Heart left ventricle (tissue), 13 donors: ENCODE data around the gene TGIF1.

Source experiments
- CTCF ChIP-seq, 12 donors: fragments of 200-600 bp; sonication (generic) in 4 of 12; IDR thresholded peaks; one replicate each; pipeline versions ENCODE4 v1.5.0 to v1.8.0; 2018 to 2022; ENCODE audit warnings: antibody characterized with exemption in 12 of 12, mild to moderate bottlenecking in 5 of 12
- POLR2A ChIP-seq, 2 donors: fragments of 450-650 bp; IDR thresholded peaks; one replicate each; pipeline ENCODE4 v1.6.1; 2017; ENCODE audit warnings: antibody characterized with exemption in 2 of 2, mild to moderate bottlenecking in 2 of 2, moderate library complexity in 2 of 2
- donor health status: ischemic (EF 13 %, LVEDD 7.1; RV severe dilation, severe dysfunction).
- donor health status: DM: no; HTN: yes; CAD: no.
- donor health status: DM: no; HTN: no; CAD: no.
- donor health status: ischemic (EF 25% LVEDD 6.9; RV normal size, moderate dysfunction).
- donor health status: ischemic (EF 25% LVEDD 5.7; RV mildly dilated, moderate dysfunction).
- donor health status: ischemic (EF 35%, LVEDD 5.7; RV mildly dilated, moderate dysfunction).
- donor health status: nonischemic (EF 11% LVEDD 7.7; RV severe dilation, severe dysfunction).
- donor health status: DM: yes; HTN: yes; CAD: no.
- donor health status: PGD.
- donor health status: ischemic (EF 29% LVEDD 5.4; RV normal size, mild dysfunction).
- donor health status: nonischemic (EF 23%, LVEDD 6.1; RV moderate dilation, normal function).

GRCh38 chr18:3451183-3451988 lies 1.4 kb downstream of the TGIF1 start:
- TF ChIP-seq CTCF (IDR thresholded peaks at IDR 0.05) (peak in 1 of 12 donors; percentile 8), POLR2A (IDR thresholded peaks at IDR 0.05) (peak in 1 of 2 donors; percentile 92)
